ENCODE data around the gene LTA4H. TPM values are rescaled to one million over a fixed set of nuclear protein-coding genes. Genes with fewer than 3 reads are reported as not detected.

The LTA4H gene
- total RNA-seq, 1 donor from 2014 or later = 98.9 TPM

DNA sequence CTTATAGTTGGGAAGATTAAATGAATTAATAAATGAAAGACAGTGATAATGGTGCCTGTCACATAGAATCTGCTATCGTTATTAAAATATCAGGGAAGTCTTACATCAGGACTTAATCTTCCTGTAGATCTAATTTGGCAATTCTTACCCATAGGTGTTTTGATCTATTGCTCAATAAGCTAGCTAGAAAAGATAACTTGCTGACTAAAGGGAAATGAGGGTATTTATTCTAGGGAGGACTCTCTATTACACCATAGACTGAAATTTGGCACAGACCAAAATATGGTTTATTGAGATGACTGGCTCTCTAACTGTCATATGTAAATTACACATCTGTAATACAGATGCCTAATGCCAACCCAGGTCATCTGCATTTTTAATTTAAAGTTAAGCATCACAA, 50.7 kb downstream of the LTA4H start:
- TF ChIP-seq, protein P1, sequence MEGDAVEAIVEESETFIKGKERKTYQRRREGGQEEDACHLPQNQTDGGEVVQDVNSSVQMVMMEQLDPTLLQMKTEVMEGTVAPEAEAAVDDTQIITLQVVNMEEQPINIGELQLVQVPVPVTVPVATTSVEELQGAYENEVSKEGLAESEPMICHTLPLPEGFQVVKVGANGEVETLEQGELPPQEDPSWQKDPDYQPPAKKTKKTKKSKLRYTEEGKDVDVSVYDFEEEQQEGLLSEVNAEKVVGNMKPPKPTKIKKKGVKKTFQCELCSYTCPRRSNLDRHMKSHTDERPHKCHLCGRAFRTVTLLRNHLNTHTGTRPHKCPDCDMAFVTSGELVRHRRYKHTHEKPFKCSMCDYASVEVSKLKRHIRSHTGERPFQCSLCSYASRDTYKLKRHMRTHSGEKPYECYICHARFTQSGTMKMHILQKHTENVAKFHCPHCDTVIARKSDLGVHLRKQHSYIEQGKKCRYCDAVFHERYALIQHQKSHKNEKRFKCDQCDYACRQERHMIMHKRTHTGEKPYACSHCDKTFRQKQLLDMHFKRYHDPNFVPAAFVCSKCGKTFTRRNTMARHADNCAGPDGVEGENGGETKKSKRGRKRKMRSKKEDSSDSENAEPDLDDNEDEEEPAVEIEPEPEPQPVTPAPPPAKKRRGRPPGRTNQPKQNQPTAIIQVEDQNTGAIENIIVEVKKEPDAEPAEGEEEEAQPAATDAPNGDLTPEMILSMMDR (IDR thresholded peaks at IDR 0.05; ENCODE audit: unreplicated experiment) = no peak
- peaks cover 6% of the 10 kb centered on the region for H3K27me3 Mint-ChIP-seq
- H3K27ac Mint-ChIP-seq = no peak overlapping the region
- no peak for DNase-seq (ENCODE audit: low spot score, unreplicated experiment)
- no peaks in the 10 kb centered on the region for H3K4me1 Mint-ChIP-seq (ENCODE audit: low read depth)
- no peaks in the 10 kb centered on the region for H3K9me3 Mint-ChIP-seq (ENCODE audit: low read depth)
- no peak overlapping the region for H3K4me3 Mint-ChIP-seq (ENCODE audit: low read depth)
- no peaks in the 10 kb centered on the region for H3K36me3 Mint-ChIP-seq (ENCODE audit: insufficient read depth)

DNA sequence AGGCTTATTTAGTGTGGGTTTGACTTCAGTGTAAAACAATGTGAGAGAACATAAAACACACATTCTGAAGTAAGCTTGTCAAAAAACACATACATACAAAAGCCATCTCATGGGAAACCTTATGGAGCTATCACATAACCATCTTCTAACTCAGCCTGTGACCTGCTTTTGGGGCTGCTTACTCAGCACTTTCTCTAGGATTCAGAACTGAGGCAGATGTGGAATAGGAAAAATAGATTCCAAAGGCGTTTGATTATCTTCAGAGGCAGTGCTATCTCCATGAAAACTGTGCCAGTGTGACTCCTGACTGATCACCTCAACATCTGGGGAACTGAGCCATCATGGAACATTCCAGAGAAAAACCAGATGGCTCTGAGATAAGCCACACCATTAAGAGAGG, 52.8 kb downstream of the LTA4H start:
- Mint-ChIP-seq H3K4me3 (ENCODE audit: low read depth) (no peak overlapping the region), H3K27me3 (peaks cover 4% of the 10 kb centered on the region), H3K27ac (no peak overlapping the region), H3K9me3 (ENCODE audit: low read depth) (no peaks in the 10 kb centered on the region), H3K4me1 (ENCODE audit: low read depth) (no peaks in the 10 kb centered on the region), H3K36me3 (ENCODE audit: insufficient read depth) (no peaks in the 10 kb centered on the region)
- TF ChIP-seq, protein P1 (IDR thresholded peaks at IDR 0.05; ENCODE audit: unreplicated experiment) = no peak
- no peak for DNase-seq (ENCODE audit: low spot score, unreplicated experiment)

DNA sequence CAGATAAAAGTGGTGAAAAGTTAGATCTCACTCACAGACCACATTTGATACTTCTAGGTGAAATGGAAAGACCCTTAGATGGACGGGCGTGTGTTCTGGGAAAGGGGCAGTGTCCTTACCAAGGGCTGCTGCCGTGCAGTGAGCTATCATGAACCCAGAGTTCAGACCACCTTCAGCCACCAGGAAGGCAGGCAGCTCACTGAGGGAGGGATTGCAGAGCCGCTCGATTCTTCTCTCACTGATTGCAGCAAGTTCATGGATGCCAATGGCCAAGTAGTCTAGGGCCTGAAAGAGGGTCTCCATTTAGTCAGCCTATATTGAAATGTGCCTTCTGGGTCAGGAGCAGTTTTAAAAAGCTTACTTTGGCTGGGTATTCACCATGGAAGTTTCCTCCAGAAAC, 55.0 kb downstream of the LTA4H start:
- Mint-ChIP-seq H3K27ac (no peak overlapping the region), H3K9me3 (ENCODE audit: low read depth) (no peaks in the 10 kb centered on the region), H3K4me1 (ENCODE audit: low read depth) (no peaks in the 10 kb centered on the region), H3K27me3 (peaks cover 4% of the 10 kb centered on the region), H3K4me3 (ENCODE audit: low read depth) (no peak overlapping the region), H3K36me3 (ENCODE audit: insufficient read depth) (no peaks in the 10 kb centered on the region)
- DNase-seq (ENCODE audit: low spot score, unreplicated experiment) = no peak
- TF ChIP-seq, protein P1 (IDR thresholded peaks at IDR 0.05; ENCODE audit: unreplicated experiment) = no peak

DNA sequence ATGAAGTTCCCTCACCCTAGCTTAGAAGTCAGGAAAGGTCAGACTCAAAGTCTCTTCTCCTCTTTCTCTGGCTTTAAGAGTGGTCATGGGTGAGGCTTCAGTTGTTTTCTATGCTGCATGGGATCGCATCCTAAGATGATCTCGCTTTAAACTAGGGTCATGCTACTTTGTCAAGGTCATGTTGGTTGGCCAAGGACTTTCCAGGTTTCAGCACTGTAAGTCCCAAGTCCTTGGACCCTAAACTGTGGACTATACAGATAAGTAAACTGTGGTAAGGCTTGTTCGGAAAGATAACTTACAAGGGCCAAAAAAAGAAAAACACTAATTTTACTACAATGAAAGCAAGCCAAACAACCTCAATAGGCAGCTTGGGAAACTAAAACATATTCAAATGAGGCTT, 56.6 kb downstream of the LTA4H start:
- Mint-ChIP-seq H3K4me1 (ENCODE audit: low read depth) (peaks cover 6% of the 10 kb centered on the region), H3K27ac (no peak overlapping the region), H3K9me3 (ENCODE audit: low read depth) (no peaks in the 10 kb centered on the region), H3K36me3 (ENCODE audit: insufficient read depth) (no peaks in the 10 kb centered on the region), H3K4me3 (ENCODE audit: low read depth) (no peak overlapping the region), H3K27me3 (peaks cover 4% of the 10 kb centered on the region)
- no peak for DNase-seq (ENCODE audit: low spot score, unreplicated experiment)
- TF ChIP-seq, protein P1 (IDR thresholded peaks at IDR 0.05; ENCODE audit: unreplicated experiment) = no peak

DNA sequence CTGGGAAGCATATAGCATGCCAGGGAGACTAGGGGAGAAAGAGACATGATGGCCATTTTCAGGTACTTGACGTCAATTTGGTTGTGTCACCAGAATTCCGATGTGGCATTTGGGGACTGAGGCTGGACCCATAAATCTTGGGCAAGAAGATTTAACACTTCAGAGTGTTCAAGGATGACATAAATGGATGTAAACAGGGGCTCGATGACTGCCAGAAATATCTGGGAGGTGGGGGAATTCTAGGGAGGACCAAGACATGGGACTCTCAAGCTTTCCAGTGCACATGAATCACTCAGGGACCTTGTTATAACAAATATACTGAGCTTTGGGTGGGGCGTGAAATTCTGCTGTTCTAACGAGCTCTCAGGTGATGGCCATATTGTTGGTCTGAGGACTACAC, 57.0 kb downstream of the LTA4H start:
- TF ChIP-seq, protein P1 (IDR thresholded peaks at IDR 0.05; ENCODE audit: unreplicated experiment) = no peak
- Mint-ChIP-seq H3K27ac (no peak overlapping the region), H3K36me3 (ENCODE audit: insufficient read depth) (no peaks in the 10 kb centered on the region), H3K4me1 (ENCODE audit: low read depth) (peaks cover 8% of the 10 kb centered on the region), H3K9me3 (ENCODE audit: low read depth) (no peaks in the 10 kb centered on the region), H3K4me3 (ENCODE audit: low read depth) (no peak overlapping the region), H3K27me3 (peaks cover 4% of the 10 kb centered on the region)
- DNase-seq (ENCODE audit: low spot score, unreplicated experiment) = no peak

All from progenitor cell of endocrine pancreas (in vitro differentiated cells).